Aorta (tissue), 5 donors: ENCODE measurements around the gene DCHS2. TPM values are rescaled to one million over a fixed set of nuclear protein-coding genes. Genes with fewer than 3 reads are reported as not detected.

Experiments
- ATAC-seq: fragments of 200-7000 bp; cut with Tn5 transposase; one replicate; pipeline ENCODE4 v1.9.1; 2022; ENCODE audit warnings: moderate library complexity; ENCODE audit not compliant: low FRiP score
- DNase-seq, 2 donors: peaks; one replicate each; pipeline ENCODE4 v3.0.0-alpha.2; 2020
- H3K27ac ChIP-seq, 2 donors: one replicate each; pipeline ENCODE4 v1.5.1; 2013; ENCODE audit warnings: low read length in 2 of 2, mild to moderate bottlenecking in 2 of 2, moderate library complexity in 2 of 2, control low read depth in 1 of 2, inconsistent platforms in 1 of 2, low read depth in 1 of 2
- H3K27me3 ChIP-seq, 2 donors: one replicate each; pipeline ENCODE4 v1.6.1; 2013; ENCODE audit warnings: control low read depth in 1 of 2, low read length in 1 of 2, mild to moderate bottlenecking in 1 of 2, moderate library complexity in 1 of 2; ENCODE audit not compliant: insufficient read depth in 2 of 2, control insufficient read depth in 1 of 2
- H3K36me3 ChIP-seq, 2 donors: one replicate each; pipeline ENCODE4 v1.6.1; 2013; ENCODE audit warnings: control low read depth in 1 of 2, low read length in 1 of 2, mild to moderate bottlenecking in 1 of 2; ENCODE audit not compliant: insufficient read depth in 2 of 2, control insufficient read depth in 1 of 2
- H3K4me1 ChIP-seq, 2 donors: one replicate each; pipeline ENCODE4 v1.6.1; 2013; ENCODE audit warnings: low read length in 2 of 2, control low read depth in 1 of 2, mild to moderate bottlenecking in 1 of 2, moderate library complexity in 1 of 2; ENCODE audit not compliant: insufficient read depth in 2 of 2, control insufficient read depth in 1 of 2
- H3K4me3 ChIP-seq, 2 donors: one replicate each; pipeline ENCODE4 v1.5.1; 2013; ENCODE audit warnings: low read length in 2 of 2, control low read depth in 1 of 2, mild to moderate bottlenecking in 1 of 2
- H3K9me3 ChIP-seq: one replicate; pipeline ENCODE4 v1.6.1; 2013; ENCODE audit warnings: mild to moderate bottlenecking, low read length; ENCODE audit not compliant: control insufficient read depth
- WGBS, 2 donors: extraction: QIAGEN DNeasy Blood & Tissue Kit; methylation state at CpG; one replicate each; pipeline ENCODE4 v1.1.7; 2013; 5-methylcytosine and 5-hydroxymethylcytosine counted together
- intact Hi-C, 2 donors: fragments of 100-400 bp; cut with DNase I; formaldehyde crosslinking; loops; one replicate each; pipeline versions ENCODE4 v1.14.2 to v1.15.0; 2022
- polyA plus RNA-seq, 2 donors: library from polyadenylated mRNA; stranded (reverse); fragments of 200-250 nt; gene quantifications; one replicate each; pipeline ENCODE4 v1.2.3, GENCODE V29; 2013
- total RNA-seq, 2 donors: library from RNA; stranded (reverse); fragmentation: NEBNext Ultra II Directional; extraction: Animal tissue kit (Norgen Biotek cat#: 25700); gene quantifications; one replicate each; pipeline ENCODE4 v1.2.1, GENCODE V29; 2021
- donor health status: healthy with polysubstance abuse.
- donor health status: Bipolar disorder and iron deficiency.
- donor health status: DM: no; HTN: no; CAD: no.
- donor health status: DM: no; HTN: no; CAD: no.
- donor health status: DM: yes; HTN: yes; CAD: no.

DCHS2 gene
- total and polyA plus RNA-seq, 4 donors, result 0.03 to 0.08 (median 0.06) TPM; not detected in 1

DNA sequence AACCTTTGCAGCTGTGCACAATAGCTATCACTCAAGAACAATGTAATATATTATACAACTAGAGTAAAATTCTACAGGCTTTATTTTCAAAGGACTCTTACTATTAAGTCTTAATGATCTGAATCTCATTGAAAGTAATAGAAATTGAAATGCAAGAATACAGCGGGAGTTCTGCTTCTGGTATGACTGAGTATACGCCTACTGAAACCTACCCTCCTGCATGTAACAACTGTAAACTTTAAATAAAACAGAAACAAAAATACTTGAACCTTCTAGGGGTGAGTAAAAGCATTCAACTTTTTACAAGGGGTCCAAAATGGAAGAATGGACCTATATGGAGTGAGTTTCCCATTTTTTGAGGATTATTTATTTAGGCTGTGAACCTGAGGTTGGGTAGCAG lies 13.5 kb downstream of the DCHS2 start:
- H3K4me3 ChIP-seq, result no peak overlapping the region
- H3K9me3 ChIP-seq, result no peaks in the 10 kb centered on the region
- ATAC-seq, result no peak
- WGBS, 2 donors, result 96 to 98% methylated on average over 2 of the region's 2 CpGs
- H3K4me1 ChIP-seq, result no peaks in the 10 kb centered on the region
- no peaks in the 10 kb centered on the region for H3K27me3 ChIP-seq
- intact Hi-C loops, result no loop called here
- no peaks in the 10 kb centered on the region for H3K36me3 ChIP-seq
- H3K27ac ChIP-seq, result no peak overlapping the region
- DNase-seq, result no peak

DNA sequence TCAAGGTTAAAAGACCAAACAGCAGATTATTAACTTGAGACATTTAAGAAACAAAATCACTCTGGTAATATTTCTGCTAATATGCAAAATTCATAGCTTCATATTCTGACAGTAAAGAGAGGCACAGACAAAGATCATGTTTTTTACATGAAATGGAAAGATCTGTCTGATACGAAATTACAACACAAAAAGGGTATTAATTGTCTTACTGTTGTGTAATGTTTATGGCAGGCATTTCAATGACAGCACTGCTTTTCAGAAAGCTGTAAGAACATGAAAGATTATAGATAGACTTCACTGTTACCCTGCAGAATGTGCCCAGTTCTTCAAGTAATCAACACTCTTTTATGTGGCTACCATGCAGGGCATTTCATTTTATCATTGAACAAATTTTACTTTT lies 15.4 kb downstream of the DCHS2 start:
- H3K36me3 ChIP-seq, result no peaks in the 10 kb centered on the region
- H3K27me3 ChIP-seq, result no peaks in the 10 kb centered on the region
- no peak overlapping the region for H3K27ac ChIP-seq
- WGBS, 2 donors, result 80 to 84% methylated on average over 1 of the region's 1 CpG
- H3K9me3 ChIP-seq, result no peaks in the 10 kb centered on the region
- no peaks in the 10 kb centered on the region for H3K4me1 ChIP-seq
- ATAC-seq (no peak), DNase-seq (no peak)
- H3K4me3 ChIP-seq, result no peak overlapping the region
- intact Hi-C loops, result no loop called here

DNA sequence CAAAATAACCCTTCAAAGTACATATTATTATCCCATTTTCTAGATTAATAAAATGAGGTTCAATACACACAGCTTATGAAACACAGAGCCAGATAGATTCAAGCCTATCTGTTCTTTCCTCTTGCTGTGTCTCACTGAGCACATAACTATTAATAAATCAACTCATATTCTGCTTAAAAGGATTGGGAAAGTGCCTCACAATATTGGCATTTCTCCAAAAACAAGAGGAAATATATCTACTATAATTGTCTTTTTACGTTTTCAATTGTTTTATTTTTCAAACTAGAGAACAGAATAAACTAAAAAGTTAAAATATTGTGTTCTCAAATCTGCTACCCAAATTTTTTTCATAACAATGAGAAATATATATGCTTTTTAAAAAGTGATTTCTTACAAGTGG lies 15.8 kb downstream of the DCHS2 start:
- Histone ChIP-seq H3K27me3 (no peaks in the 10 kb centered on the region), H3K4me3 (no peak overlapping the region), H3K27ac (no peak overlapping the region), H3K9me3 (no peaks in the 10 kb centered on the region), H3K4me1 (no peaks in the 10 kb centered on the region), H3K36me3 (no peaks in the 10 kb centered on the region)
- no peak for DNase-seq
- WGBS, 2 donors, result 34 to 40% methylated on average over 1 of the region's 1 CpG
- intact Hi-C loops, result no loop called here
- no peak for ATAC-seq

DNA sequence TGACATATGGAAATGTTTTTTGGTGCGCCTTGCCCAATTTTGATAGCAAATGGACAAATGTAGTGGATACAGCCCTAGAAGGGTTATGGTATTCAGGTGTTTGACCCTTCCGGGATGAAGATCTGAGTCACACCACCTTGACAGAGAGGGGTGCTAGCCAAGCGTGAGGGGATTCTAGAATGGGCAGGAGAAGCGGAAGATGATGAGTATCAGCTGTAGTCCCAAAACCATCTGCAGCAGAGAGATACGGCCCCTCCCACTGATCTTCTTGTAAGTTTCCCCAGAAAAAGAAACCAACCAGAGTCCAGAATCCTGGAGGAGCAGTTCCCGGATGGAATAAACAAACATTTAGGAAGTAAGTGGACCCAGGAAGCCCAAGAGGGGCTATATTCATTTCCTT lies 18.1 kb downstream of the DCHS2 start:
- ATAC-seq (no peak), DNase-seq (no peak)
- H3K36me3 ChIP-seq, result no peaks in the 10 kb centered on the region
- H3K27ac ChIP-seq, result no peak overlapping the region
- intact Hi-C loops, result no loop called here
- H3K4me3 ChIP-seq, result no peak overlapping the region
- H3K4me1 ChIP-seq, result no peaks in the 10 kb centered on the region
- H3K27me3 ChIP-seq, result peaks cover 0 to 2% of the 10 kb centered on the region in 2 donors
- 77 to 81% methylated on average over 6 of the region's 6 CpGs for WGBS, 2 donors
- no peaks in the 10 kb centered on the region for H3K9me3 ChIP-seq

DNA sequence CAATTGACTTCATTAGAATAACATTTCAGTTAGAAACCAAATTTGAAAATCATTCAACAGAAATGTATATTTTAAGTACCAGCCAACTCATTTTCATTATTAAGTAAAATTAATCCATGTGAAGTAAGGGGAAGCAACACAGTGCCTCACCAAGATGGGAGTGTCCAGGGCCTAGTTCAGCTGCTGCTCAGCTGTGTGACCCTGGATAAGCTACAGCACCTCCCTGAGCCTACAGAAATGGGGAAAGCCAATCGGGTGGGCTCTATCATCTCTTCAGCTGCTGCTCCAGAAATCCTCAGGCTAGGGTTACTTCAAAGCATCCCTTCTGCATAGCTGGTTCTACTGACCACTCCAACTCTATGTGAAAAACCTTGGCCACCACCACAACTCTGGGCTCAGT lies 18.7 kb downstream of the DCHS2 start:
- 81 to 93% methylated on average over 1 of the region's 1 CpG for WGBS, 2 donors
- ATAC-seq (no peak), DNase-seq (no peak)
- Histone ChIP-seq H3K27ac (no peak overlapping the region), H3K4me1 (no peaks in the 10 kb centered on the region), H3K9me3 (no peaks in the 10 kb centered on the region), H3K4me3 (no peak overlapping the region), H3K27me3 (peaks cover 0 to 2% of the 10 kb centered on the region in 2 donors), H3K36me3 (no peaks in the 10 kb centered on the region)
- intact Hi-C loops, result no loop called here

DNA sequence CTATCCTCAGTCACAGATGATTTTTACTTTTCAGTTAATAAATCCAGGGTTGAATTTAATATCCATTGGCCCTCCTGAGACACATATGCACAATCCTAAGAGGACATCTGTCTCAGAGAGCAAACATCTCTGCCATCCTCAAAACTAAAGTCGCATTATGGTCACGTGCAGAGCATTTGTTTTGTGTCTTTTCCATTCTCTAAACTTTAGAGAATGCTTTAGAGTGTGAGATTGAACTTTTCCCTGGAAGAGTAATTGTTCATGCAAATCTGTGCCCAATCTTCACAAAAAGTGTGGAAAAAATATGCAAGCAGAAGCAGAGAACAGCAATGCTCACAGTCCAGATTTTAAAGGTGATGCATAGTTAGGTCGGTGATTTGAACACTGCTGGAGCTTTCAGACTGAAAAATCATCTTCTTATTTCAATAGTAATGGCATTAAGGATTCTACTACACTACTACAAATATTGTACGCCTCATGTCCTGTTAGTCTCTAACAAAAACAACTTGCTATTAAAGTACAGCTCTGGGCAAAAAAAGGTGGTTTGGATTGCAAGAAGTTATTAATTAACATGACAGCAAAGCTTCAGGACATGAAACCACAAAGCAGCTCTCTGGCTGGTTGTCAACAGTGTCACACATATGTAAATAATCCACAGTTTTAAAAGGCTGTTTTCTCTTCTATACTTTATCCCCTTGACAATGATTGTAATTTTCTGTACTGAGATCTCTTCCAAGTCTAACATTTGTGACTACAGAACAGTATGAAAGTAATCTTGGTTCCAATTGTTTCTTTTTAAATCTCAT lies 19.9 kb downstream of the DCHS2 start:
- H3K27ac ChIP-seq, result no peak overlapping the region
- ATAC-seq (no peak), DNase-seq (no peak)
- no peaks in the 10 kb centered on the region for H3K9me3 ChIP-seq
- H3K27me3 ChIP-seq, result peaks cover 0 to 2% of the 10 kb centered on the region in 2 donors
- H3K4me3 ChIP-seq, result no peak overlapping the region
- intact Hi-C loops, result no loop called here
- H3K36me3 ChIP-seq, result no peaks in the 10 kb centered on the region
- 39 to 44% methylated on average over 4 of the region's 4 CpGs for WGBS, 2 donors
- H3K4me1 ChIP-seq, result no peaks in the 10 kb centered on the region

DNA sequence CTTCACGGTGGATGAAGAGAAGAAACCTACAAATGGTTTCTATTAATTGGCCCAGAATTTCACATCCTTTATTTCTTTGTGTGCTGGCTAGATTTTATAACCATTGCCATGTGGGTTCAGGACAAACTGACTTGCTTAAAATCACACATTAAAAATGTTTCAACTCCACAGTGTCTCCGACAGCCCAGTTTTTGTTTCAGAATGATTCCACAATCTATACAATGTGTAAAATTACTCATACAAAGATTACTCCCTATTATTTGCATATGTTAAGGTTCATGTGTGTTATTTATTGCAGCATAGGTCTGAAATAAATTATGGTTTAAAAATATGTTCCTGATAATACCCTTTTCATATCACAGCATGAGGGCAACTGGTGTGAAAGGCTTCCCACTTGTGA lies 20.6 kb downstream of the DCHS2 start:
- Histone ChIP-seq H3K27me3 (peaks cover 0 to 2% of the 10 kb centered on the region in 2 donors), H3K36me3 (no peaks in the 10 kb centered on the region), H3K4me3 (no peak overlapping the region), H3K27ac (no peak overlapping the region), H3K4me1 (no peaks in the 10 kb centered on the region), H3K9me3 (no peaks in the 10 kb centered on the region)
- intact Hi-C loops, result no loop called here
- WGBS, 2 donors, result 48 to 65% methylated on average over 2 of the region's 2 CpGs
- DNase-seq, result no peak
- no peak for ATAC-seq

- H3K27ac ChIP-seq, result no peak overlapping the region
Measured at GRCh38 chr4:154467886-154468285, 23.7 kb downstream of the DCHS2 start.

GRCh38 chr4:154466336-154466735 lies 25.3 kb downstream of the DCHS2 start:
- Histone ChIP-seq H3K27ac (no peak overlapping the region), H3K27me3 (peaks cover 0 to 2% of the 10 kb centered on the region in 2 donors), H3K9me3 (no peaks in the 10 kb centered on the region), H3K4me3 (no peak overlapping the region), H3K4me1 (no peaks in the 10 kb centered on the region), H3K36me3 (no peaks in the 10 kb centered on the region)
- 85 to 90% methylated on average over 5 of the region's 5 CpGs for WGBS, 2 donors
- DNase-seq (no peak), ATAC-seq (no peak)
- intact Hi-C loops, result no loop called here

More at GRCh38 chr4:154467886-154468285, 23.7 kb downstream of the DCHS2 start:
- H3K27me3 ChIP-seq, result peaks cover 0 to 2% of the 10 kb centered on the region in 2 donors
- no peak overlapping the region for H3K4me3 ChIP-seq
- no peaks in the 10 kb centered on the region for H3K4me1 ChIP-seq
- intact Hi-C loops, result no loop called here
- H3K9me3 ChIP-seq, result no peaks in the 10 kb centered on the region
- WGBS, 2 donors, result 76 to 79% methylated on average over 1 of the region's 1 CpG
- no peak for DNase-seq
- no peaks in the 10 kb centered on the region for H3K36me3 ChIP-seq
- no peak for ATAC-seq
